ENCODE measurements around the gene FAU. TPM values are rescaled to one million over a fixed set of nuclear protein-coding genes. Genes with fewer than 3 reads are reported as not detected.
A peak's percentile ranks its signal among the peaks of the same experiment; 100 is the strongest.

FAU gene
- total RNA-seq, 1 donor from 2014 or later = 267 TPM

GRCh38 chr11:65108469-65109123 lies 13.3 kb downstream of the FAU start:
- no peak for DNase-seq (ENCODE audit: low spot score)

DNA sequence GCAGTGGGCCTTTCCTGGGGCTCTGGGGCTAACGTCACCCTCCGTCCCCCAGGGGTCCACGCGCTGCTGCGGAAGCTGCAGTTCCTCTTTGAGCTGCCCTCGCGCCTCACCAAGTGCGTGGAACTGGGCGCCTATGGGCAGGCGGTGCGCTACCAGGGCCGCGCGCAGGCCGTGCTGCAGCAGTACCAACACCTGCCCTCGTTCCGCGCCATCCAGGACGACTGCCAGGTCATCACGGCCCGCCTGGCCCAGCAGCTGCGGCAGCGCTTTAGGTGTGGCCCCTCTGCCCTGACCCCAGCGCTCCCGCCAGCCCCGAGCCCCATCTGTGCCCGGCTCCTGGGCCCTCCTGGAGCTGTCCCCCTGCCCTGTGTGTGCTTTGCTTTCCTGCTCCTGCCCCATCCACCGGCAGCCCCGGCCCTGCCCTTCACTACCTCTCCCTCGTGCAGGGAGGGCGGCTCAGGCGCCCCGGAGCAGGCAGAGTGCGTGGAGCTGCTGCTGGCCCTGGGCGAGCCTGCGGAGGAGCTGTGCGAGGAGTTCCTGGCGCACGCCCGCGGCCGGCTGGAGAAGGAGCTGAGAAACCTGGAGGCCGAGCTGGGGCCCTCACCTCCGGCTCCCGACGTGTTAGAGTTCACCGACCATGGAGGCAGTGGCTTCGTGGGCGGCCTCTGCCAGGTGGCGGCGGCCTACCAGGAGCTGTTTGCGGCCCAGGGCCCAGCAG lies 14.0 kb downstream of the FAU start:
- DNase-seq (ENCODE audit: low spot score) = no peak

DNA sequence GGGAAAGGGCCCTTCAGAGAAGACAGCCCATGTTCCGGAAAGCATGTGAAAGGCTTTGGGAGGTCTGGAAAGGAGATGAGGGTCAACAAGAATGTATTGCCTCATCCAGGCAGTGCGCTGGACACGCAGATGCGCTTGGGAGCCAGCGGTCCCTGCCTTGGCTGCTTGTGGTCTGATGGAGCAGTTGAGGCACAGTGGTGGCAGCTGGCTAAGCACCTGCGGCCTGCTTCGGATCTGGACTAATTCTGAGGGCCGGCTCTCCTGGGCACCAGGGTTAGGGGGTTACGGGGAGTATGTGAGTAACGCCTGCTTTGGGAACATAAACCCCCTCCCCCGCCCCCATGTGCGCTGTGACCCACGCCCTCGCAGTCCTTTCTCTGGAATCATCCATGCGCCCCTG lies 14.9 kb downstream of the FAU start:
- DNase-seq (ENCODE audit: low spot score) = no peak

DNA sequence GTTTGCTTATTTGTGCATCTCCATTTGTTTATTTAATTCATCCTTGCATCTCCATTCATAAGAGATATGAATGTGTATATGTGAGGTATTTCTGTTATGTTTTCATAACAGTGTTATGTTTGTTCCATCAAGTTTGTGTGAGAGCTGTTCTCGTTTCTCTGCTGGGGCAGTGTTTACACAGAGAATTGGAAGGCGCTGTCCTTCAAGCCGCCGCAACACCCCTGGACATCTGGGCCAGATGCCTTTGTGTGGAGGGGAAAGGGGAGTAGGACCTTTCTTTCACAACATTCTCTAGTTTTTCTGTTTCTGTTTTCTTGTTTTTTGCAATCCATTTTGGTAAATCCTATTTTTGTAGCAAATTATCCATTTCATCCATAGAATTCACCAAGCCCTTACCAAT lies 17.3 kb downstream of the FAU start:
- DNase-seq (ENCODE audit: low spot score) = no peak

GRCh38 chr11:65103476-65103875 lies 18.5 kb downstream of the FAU start:
- DNase-seq (ENCODE audit: low spot score) = no peak

- DNase-seq (ENCODE audit: low spot score) = no peak
Observed at GRCh38 chr11:65102142-65103095, 19.5 kb downstream of the FAU start.

GRCh38 chr11:65100674-65101350 lies 21.1 kb downstream of the FAU start:
- no peak for DNase-seq (ENCODE audit: low spot score)

GRCh38 chr11:65096926-65097325 lies 25.0 kb downstream of the FAU start:
- no peak for DNase-seq (ENCODE audit: low spot score)

DNA sequence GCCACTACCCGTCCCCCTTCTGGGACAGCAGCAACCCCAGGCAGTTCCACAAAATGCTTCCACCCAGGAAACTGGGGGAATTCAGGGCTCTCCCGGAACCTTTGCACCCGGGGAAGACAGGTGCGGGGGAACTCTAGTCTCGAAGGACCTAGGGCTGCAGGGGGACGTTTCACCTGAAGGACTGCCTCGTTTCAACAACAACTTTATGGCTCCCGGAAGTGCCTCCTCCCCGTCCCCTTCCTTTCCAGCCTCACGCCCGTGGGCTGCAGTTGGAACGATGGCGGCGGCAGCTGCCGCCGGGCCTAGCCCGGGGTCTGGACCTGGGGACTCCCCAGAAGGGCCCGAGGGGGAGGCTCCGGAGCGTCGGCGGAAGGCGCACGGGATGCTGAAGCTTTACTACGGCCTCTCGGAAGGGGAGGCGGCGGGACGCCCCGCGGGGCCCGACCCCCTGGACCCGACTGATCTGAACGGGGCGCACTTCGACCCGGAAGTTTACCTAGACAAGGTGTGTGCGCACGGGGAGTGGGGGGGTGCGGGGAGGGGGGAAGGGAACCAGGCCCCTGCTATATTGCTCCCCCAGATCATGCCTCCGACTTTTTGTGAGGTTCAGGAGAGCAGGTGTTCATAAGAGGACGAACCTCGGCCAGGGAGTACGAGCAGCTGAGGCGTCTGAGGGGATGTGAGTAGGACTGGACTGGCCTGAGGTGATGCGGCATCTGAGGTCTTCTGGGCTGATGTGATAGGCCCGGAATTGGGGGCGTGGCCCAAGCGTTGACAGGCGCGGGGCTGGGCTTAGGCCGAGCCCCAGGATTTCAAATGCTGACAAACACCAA lies 25.7 kb downstream of the FAU start, which contains the start of gene VPS51:
VPS51 (plus strand) TSS at position 241 of the 833 bp plus-strand sequence; CDS start at position 278, 37 bp downstream.
- peak; percentile 92 for DNase-seq (ENCODE audit: low spot score)

DNA sequence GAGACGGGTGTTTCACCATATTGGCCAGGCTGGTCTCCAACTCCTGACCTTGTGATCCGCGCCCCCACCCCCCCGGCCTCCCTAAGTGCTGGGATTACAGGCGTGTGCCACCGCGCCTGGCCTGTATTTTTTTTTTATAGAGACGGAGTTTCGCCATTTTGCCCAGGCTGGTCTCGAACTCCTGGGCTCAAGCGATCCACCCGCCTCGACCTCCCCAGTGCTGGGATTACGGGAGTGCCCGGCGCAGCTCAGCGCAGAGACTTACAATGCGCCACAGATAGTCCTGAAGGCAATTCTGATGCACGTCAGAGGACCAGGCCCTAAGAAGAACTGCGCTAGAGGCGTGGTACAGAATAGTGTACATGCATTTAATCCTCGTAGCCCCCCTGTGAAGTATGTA lies 26.5 kb downstream of the FAU start:
- no peak for DNase-seq (ENCODE audit: low spot score)

DNA sequence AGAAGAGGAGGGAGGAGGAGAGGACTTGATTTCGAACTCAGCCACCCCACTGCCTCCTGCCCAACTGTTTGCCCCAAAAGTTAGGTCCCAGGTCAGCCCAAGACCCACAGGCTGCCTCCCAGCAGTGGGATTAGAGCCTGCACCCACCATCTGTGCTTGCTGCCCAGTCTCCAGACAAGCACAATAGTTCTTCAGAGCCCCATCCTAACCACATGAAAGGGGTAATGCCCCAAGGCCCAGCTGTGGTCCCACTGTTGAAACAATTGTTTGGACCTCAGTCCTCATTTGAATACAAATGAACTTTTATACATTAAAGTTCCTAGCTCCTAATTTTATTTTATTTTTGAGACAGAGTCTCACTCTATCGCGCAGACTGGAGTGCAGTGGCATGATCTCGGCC lies 31.3 kb downstream of the FAU start:
- DNase-seq (ENCODE audit: low spot score) = no peak

DNA sequence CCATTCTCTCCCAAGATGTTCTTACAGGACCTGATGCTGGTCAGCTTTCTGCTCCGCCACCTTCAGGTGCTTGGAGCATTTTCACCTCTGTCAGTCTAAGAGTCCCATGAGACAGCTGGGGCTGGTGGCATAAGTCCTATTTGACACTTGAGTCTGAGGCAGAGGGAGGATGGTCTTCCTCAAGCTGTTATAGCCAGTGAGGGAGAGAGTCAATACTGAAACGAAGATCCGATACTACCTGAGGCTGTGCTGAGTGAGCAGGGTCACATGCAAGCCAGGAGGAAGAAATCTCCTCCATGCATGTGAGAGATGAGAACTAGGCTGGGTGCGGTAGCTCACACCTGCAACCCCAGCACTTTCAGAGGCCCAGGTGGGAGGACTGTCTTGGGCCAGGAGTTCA lies 32.3 kb downstream of the FAU start:
- no peak for DNase-seq (ENCODE audit: low spot score)

DNA sequence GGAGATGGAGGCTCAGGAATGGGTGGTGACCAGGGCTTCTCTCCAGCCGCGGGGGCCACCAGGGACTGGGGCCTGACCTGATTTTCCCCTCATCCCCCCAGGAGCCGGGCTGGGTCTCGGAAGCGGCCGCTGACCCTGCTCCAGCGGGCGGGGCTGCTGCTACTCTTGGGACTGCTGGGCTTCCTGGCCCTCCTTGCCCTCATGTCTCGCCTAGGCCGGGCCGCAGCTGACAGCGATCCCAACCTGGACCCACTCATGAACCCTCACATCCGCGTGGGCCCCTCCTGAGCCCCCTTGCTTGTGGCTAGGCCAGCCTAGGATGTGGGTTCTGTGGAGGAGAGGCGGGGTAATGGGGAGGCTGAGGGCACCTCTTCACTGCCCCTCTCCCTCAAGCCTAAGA lies 34.1 kb downstream of the FAU start:
- no peak for DNase-seq (ENCODE audit: low spot score)

DNA sequence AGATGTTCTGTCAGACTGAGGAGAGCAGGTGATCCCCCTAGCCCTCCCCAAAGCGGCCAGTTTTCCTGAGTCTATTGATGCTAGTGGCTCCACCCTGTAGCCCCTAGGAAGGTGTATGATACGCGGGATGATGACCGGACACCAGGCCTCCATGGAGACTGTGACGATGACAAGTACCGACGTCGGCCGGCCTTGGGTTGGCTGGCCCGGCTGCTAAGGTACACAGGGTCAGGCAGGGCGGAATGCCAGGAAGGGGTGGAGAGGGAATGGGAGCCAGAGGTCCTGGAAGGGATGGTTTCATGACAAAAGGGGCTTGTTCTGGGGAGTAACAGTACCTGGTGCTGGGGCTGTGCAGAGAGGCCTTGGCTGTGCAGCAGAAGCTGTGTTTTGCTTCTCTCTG lies 34.7 kb downstream of the FAU start:
- no peak for DNase-seq (ENCODE audit: low spot score)

DNA sequence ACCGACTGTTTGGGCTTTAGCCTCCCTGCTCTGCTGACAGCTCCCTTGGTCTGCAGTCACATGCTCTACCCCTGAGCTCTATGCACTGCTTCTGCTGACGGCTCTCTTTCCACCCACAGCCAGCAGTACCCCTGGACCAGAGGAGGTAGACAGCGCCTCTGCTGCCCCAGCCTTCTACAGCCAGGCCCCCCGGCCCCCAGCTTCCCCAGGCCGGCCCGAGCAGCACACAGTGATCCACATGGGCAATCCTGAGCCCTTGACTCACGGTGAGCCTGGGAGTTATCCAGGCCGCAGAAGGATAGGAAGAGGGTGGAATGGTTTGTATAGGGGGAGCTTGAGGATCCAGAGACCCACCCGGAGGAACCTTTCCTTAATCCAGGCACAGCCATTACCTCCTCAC lies 35.1 kb downstream of the FAU start:
- DNase-seq (ENCODE audit: low spot score) = no peak

DNA sequence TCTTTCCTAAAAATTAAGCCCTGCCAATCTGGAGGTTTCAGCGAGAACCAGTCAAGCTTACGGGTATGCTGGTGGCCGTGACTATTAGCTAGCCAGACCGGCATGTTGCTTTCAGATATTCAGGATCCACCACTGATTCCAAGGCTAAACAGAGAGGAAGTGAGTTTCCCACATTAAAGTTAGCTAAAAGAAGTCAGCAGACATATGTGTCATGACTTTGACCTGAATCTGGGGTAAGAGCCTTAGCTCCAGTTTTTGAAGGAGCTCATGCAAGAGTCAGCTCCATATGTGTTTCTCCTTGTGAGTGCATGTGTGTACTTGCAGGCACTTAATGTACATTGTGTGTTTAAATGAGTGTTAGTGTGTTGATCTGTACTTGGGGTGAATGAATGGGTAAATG lies 36.5 kb downstream of the FAU start:
- DNase-seq (ENCODE audit: low spot score) = no peak

DNA sequence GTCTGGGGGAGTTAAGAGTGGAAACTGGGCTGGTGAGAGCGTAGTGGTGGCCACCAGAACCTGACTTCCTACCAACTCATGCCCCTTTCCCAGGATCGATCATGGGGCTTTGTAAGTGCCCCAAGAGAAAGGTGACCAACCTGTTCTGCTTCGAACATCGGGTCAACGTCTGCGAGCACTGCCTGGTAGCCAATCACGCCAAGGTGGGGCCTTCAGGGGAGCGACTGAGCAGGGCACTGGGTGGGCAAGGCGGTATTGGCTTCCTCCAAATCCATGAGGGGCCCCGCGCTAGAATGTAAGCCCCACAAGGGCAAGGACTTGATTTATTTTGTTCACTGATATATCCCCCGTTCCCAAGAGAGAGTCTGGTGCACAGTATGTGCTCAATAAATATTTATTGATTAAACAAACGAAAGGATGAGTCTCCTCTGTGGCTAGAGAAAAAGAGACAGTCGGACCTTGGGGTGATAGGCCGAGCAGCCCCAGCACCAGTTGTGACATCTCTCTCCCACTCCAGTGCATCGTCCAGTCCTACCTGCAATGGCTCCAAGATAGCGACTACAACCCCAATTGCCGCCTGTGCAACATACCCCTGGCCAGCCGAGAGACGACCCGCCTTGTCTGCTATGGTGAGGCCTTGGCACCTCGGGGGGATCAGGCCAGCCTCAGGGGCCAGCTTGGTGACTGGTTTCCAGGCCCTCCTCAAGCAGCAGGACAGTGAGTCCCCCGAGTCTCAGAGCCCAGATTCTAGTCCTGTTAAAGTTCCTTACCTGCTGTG lies 37.1 kb downstream of the FAU start:
- no peak for DNase-seq (ENCODE audit: low spot score)

GRCh38 chr11:65083834-65084597 lies 37.9 kb downstream of the FAU start, which contains the start of the genes CDCA5 and ZFPL1:
Gene CDCA5 (minus strand): TSS chr11:65084040. CDS start chr11:65083978, 62 bp downstream.
Gene ZFPL1 (plus strand): TSS chr11:65084222. CDS start chr11:65084699, 477 bp downstream.
- DNase-seq (ENCODE audit: low spot score) = peak; percentile 95
